Rectal smooth muscle tissue (tissue), 1 donor: ENCODE data around the gene STAC3.
A peak's percentile ranks its signal among the peaks of the same experiment; 100 is the strongest.

Experiments used
- H3K27ac ChIP-seq: one replicate; pipeline ENCODE4 v1.7.0; 2013; ENCODE audit warnings: low read depth, low read length, inconsistent platforms
- H3K27me3 ChIP-seq: one replicate; pipeline ENCODE4 v1.7.0; 2013; ENCODE audit warnings: low read length; ENCODE audit not compliant: control insufficient read depth, insufficient read depth
- H3K36me3 ChIP-seq: one replicate; pipeline ENCODE4 v1.7.0; 2013; ENCODE audit warnings: low read length; ENCODE audit not compliant: control insufficient read depth, insufficient read depth
- H3K4me1 ChIP-seq: one replicate; pipeline ENCODE4 v1.7.0; 2013; ENCODE audit warnings: low read length; ENCODE audit not compliant: control insufficient read depth, insufficient read depth
- H3K4me3 ChIP-seq: one replicate; pipeline ENCODE4 v1.7.0; 2013; ENCODE audit warnings: low read length
- H3K9ac ChIP-seq: one replicate; pipeline ENCODE4 v1.7.0; 2013; ENCODE audit warnings: low read length

The STAC3 gene

GRCh38 chr12:57237932-57238853 is 12.8 kb downstream of the STAC3 start:
- no peak overlapping the region for H3K9ac ChIP-seq
- peaks cover 51% of the 10 kb centered on the region for H3K27me3 ChIP-seq
- H3K4me1 ChIP-seq, result peaks cover 13% of the 10 kb centered on the region

GRCh38 chr12:57237596-57237931 is 13.4 kb downstream of the STAC3 start:
- Histone ChIP-seq H3K27me3 (peaks cover 47% of the 10 kb centered on the region), H3K27ac (no peak overlapping the region), H3K9ac (no peak overlapping the region), H3K36me3 (peaks cover 12% of the 10 kb centered on the region), H3K4me3 (no peak overlapping the region), H3K4me1 (peaks cover 9% of the 10 kb centered on the region)

More at GRCh38 chr12:57237932-57238853, 12.8 kb downstream of the STAC3 start:
- Histone ChIP-seq H3K4me3 (peak overlapping the region; percentile 54), H3K27ac (no peak overlapping the region), H3K36me3 (peaks cover 6% of the 10 kb centered on the region)

- H3K36me3 ChIP-seq, result peaks cover 17% of the 10 kb centered on the region
- H3K9ac ChIP-seq, result no peak overlapping the region
- H3K27ac ChIP-seq, result no peak overlapping the region
- no peak overlapping the region for H3K4me3 ChIP-seq
- H3K27me3 ChIP-seq, result peaks cover 42% of the 10 kb centered on the region
- peaks cover 9% of the 10 kb centered on the region for H3K4me1 ChIP-seq
Observed at GRCh38 chr12:57236925-57237595, 13.9 kb downstream of the STAC3 start.

GRCh38 chr12:57236201-57236924 is 14.6 kb downstream of the STAC3 start:
- Histone ChIP-seq H3K27me3 (peaks cover 36% of the 10 kb centered on the region), H3K36me3 (peaks cover 24% of the 10 kb centered on the region), H3K4me3 (no peak overlapping the region), H3K9ac (no peak overlapping the region), H3K27ac (no peak overlapping the region), H3K4me1 (peaks cover 9% of the 10 kb centered on the region)

GRCh38 chr12:57235728-57236131 is 15.3 kb downstream of the STAC3 start:
- peaks cover 29% of the 10 kb centered on the region for H3K27me3 ChIP-seq
- peaks cover 7% of the 10 kb centered on the region for H3K4me1 ChIP-seq
- no peak overlapping the region for H3K27ac ChIP-seq
- H3K9ac ChIP-seq, result no peak overlapping the region
- H3K36me3 ChIP-seq, result peaks cover 25% of the 10 kb centered on the region
- H3K4me3 ChIP-seq, result no peak overlapping the region

GRCh38 chr12:57235017-57235727 is 15.8 kb downstream of the STAC3 start:
- Histone ChIP-seq H3K27ac (no peak overlapping the region), H3K4me3 (no peak overlapping the region), H3K4me1 (peaks cover 4% of the 10 kb centered on the region), H3K27me3 (peaks cover 24% of the 10 kb centered on the region), H3K36me3 (peaks cover 25% of the 10 kb centered on the region), H3K9ac (no peak overlapping the region)

GRCh38 chr12:57234571-57235016 is 16.4 kb downstream of the STAC3 start:
- Histone ChIP-seq H3K4me3 (no peak overlapping the region), H3K36me3 (peaks cover 25% of the 10 kb centered on the region), H3K4me1 (peaks cover 1% of the 10 kb centered on the region), H3K27ac (no peak overlapping the region), H3K27me3 (peaks cover 23% of the 10 kb centered on the region), H3K9ac (no peak overlapping the region)

- Histone ChIP-seq H3K9ac (no peak overlapping the region), H3K4me3 (no peak overlapping the region), H3K36me3 (peaks cover 25% of the 10 kb centered on the region), H3K27ac (no peak overlapping the region), H3K27me3 (peaks cover 19% of the 10 kb centered on the region), H3K4me1 (no peaks in the 10 kb centered on the region)
Observed at GRCh38 chr12:57234233-57234570, 16.8 kb downstream of the STAC3 start.

GRCh38 chr12:57233357-57234232 is 17.4 kb downstream of the STAC3 start:
- peaks cover 18% of the 10 kb centered on the region for H3K27me3 ChIP-seq
- H3K4me3 ChIP-seq, result no peak overlapping the region
- no peak overlapping the region for H3K9ac ChIP-seq
- H3K36me3 ChIP-seq, result peaks cover 25% of the 10 kb centered on the region
- no peak overlapping the region for H3K27ac ChIP-seq
- no peaks in the 10 kb centered on the region for H3K4me1 ChIP-seq

- H3K36me3 ChIP-seq, result peaks cover 25% of the 10 kb centered on the region
- peaks cover 5% of the 10 kb centered on the region for H3K27me3 ChIP-seq
- no peaks in the 10 kb centered on the region for H3K4me1 ChIP-seq
- no peak overlapping the region for H3K9ac ChIP-seq
- H3K4me3 ChIP-seq, result no peak overlapping the region
- no peak overlapping the region for H3K27ac ChIP-seq
Observed at GRCh38 chr12:57232156-57232756, 18.7 kb downstream of the STAC3 start.
